ENCODE results near the gene BTRC.

The BTRC gene

DNA sequence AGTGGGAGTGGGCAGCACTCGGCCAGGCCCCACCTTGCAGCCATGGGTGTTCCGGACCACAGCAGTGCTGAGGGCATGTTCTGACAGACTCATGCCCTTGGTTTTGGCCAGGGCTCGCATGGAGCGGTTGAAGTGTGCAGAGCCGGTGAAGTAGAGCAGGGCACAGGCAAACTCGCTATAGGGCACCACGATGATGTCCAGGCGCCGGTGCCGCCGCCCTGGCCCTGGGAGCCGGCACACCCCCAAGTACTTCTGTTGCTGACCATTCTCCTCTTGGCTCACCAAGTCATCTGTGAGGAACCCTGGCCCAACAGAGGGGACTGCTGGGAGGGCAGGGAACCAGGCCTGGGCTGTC is 225.5 kb downstream of the BTRC start:
- no peak overlapping the region for H3K27ac ChIP-seq (ENCODE audit: low read depth, low read length)

DNA sequence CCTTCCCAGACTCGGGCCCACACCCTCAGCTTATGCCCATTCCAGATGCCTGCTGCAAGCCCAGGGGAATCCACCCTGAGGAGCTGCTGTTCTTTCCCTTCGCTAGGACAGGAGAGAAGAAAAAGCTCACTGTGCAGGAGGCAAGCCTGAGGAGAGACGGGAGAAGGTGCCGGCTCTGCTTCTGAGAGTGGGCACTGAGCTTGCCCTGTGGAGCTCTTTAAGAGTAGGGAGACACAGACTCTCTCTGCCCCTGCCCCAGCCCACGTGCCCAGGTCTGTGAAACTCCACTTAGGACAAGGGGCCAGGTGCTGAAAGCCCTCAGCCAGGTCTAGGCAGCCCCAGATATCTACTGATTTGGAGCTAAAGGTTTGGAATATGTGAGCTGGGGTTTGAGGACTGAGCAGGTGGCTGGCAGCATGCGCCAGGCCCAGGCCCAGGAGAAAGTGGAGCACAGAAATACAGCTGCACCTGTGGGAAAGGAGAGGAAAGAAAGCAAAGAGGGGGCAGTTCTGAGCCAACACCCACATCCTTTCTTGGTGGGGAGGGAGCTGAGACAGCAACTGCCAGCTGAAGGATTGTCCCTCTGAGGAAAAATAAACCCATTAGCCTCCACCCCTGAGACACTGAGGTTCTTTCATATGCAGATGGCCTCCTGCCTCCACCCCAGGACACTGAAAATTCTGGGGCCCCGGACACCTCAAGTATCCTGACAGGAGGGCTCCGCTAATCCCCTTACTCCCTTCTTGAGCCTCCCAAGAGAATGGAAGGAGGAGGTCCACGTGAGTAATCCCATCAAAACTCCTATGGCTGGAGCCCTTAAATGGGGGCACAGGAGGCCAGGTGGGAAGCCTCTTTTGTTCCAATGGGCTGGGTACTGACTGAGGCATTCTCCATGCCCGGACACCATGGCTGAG is 226.8 kb downstream of the BTRC start:
- H3K9me3 ChIP-seq (ENCODE audit: insufficient read depth, low read length) = no peaks in the 10 kb centered on the region
- no peaks in the 10 kb centered on the region for H3F3A ChIP-seq (ENCODE audit: insufficient read depth)
- no peak overlapping the region for H3K27ac ChIP-seq (ENCODE audit: low read depth, low read length)
- H3K9ac ChIP-seq (ENCODE audit: low read length) = no peak overlapping the region
- H3K4me3 ChIP-seq (ENCODE audit: insufficient read depth, low read length, poor library complexity, severe bottlenecking) = no peak overlapping the region
- no peaks in the 10 kb centered on the region for H3K9me2 ChIP-seq (replicated peaks; ENCODE audit: insufficient read depth, low read length)
- TF ChIP-seq, protein P1, sequence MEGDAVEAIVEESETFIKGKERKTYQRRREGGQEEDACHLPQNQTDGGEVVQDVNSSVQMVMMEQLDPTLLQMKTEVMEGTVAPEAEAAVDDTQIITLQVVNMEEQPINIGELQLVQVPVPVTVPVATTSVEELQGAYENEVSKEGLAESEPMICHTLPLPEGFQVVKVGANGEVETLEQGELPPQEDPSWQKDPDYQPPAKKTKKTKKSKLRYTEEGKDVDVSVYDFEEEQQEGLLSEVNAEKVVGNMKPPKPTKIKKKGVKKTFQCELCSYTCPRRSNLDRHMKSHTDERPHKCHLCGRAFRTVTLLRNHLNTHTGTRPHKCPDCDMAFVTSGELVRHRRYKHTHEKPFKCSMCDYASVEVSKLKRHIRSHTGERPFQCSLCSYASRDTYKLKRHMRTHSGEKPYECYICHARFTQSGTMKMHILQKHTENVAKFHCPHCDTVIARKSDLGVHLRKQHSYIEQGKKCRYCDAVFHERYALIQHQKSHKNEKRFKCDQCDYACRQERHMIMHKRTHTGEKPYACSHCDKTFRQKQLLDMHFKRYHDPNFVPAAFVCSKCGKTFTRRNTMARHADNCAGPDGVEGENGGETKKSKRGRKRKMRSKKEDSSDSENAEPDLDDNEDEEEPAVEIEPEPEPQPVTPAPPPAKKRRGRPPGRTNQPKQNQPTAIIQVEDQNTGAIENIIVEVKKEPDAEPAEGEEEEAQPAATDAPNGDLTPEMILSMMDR (IDR thresholded peaks at IDR 0.05; ENCODE audit: insufficient read depth, low read length, poor library complexity, severe bottlenecking) = no peak
- TF ChIP-seq EZH2phosphoT487 (conservative IDR thresholded peaks at IDR 0.05; ENCODE audit: low read length) = no peak
- no peaks in the 10 kb centered on the region for H3K27me3 ChIP-seq (ENCODE audit: low read length)
- H2AFZ ChIP-seq (ENCODE audit: low read depth, low read length, severe bottlenecking) = no peak overlapping the region
- H4K20me1 ChIP-seq (ENCODE audit: low read depth, low read length) = no peaks in the 10 kb centered on the region
- H3K79me2 ChIP-seq (ENCODE audit: insufficient read depth, low read length) = no peaks in the 10 kb centered on the region
- H3K36me3 ChIP-seq (ENCODE audit: low read length) = no peaks in the 10 kb centered on the region
- no peak overlapping the region for H3K4me2 ChIP-seq (ENCODE audit: low read depth, low read length, poor library complexity, severe bottlenecking)

More for the DNA sequence above, 225.5 kb downstream of the BTRC start:
- Histone ChIP-seq H3K9ac (ENCODE audit: low read length) (no peak overlapping the region), H3K79me2 (ENCODE audit: insufficient read depth, low read length) (no peaks in the 10 kb centered on the region), H3K4me3 (ENCODE audit: insufficient read depth, low read length, poor library complexity, severe bottlenecking) (no peak overlapping the region), H4K20me1 (ENCODE audit: low read depth, low read length) (no peaks in the 10 kb centered on the region), H2AFZ (ENCODE audit: low read depth, low read length, severe bottlenecking) (no peak overlapping the region), H3K36me3 (ENCODE audit: low read length) (no peaks in the 10 kb centered on the region), H3F3A (ENCODE audit: insufficient read depth) (no peaks in the 10 kb centered on the region), H3K9me2 (replicated peaks; ENCODE audit: insufficient read depth, low read length) (no peaks in the 10 kb centered on the region), H3K9me3 (ENCODE audit: insufficient read depth, low read length) (no peaks in the 10 kb centered on the region), H3K4me2 (ENCODE audit: low read depth, low read length, poor library complexity, severe bottlenecking) (no peak overlapping the region), H3K27me3 (ENCODE audit: low read length) (no peaks in the 10 kb centered on the region)
- TF ChIP-seq, protein P1 (IDR thresholded peaks at IDR 0.05; ENCODE audit: insufficient read depth, low read length, poor library complexity, severe bottlenecking) = no peak

DNA sequence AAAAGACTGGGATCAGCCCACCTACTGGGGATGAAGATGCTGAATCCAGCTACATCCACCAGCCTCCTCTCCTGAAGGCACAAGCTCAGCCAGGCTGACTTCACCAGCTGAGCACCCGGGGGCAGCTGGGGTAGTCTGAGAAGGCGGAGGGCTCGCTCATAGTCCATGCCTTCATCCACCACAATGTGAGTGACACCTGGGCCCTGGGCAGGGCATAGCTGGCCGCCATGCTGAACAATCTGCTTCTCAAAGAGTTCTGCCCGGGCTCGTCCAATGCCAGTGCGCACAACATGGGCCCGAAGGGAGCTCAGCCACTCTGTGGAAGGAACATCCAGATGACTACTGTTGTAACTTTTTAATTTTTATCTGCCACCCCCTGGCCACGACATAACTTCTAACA is 231.9 kb downstream of the BTRC start:
- TF ChIP-seq, protein P1 (IDR thresholded peaks at IDR 0.05; ENCODE audit: insufficient read depth, low read length, poor library complexity, severe bottlenecking) = no peak
- TF ChIP-seq EZH2phosphoT487 (conservative IDR thresholded peaks at IDR 0.05; ENCODE audit: low read length) = no peak
- no peaks in the 10 kb centered on the region for H3K27me3 ChIP-seq (ENCODE audit: low read length)
- no peaks in the 10 kb centered on the region for H3K36me3 ChIP-seq (ENCODE audit: low read length)
- no peaks in the 10 kb centered on the region for H3K9me3 ChIP-seq (ENCODE audit: insufficient read depth, low read length)
- no peaks in the 10 kb centered on the region for H3F3A ChIP-seq (ENCODE audit: insufficient read depth)
- no peak overlapping the region for H2AFZ ChIP-seq (ENCODE audit: low read depth, low read length, severe bottlenecking)
- H4K20me1 ChIP-seq (ENCODE audit: low read depth, low read length) = no peaks in the 10 kb centered on the region
- no peaks in the 10 kb centered on the region for H3K79me2 ChIP-seq (ENCODE audit: insufficient read depth, low read length)
- H3K27ac ChIP-seq (ENCODE audit: low read depth, low read length) = no peak overlapping the region
- no peak overlapping the region for H3K4me2 ChIP-seq (ENCODE audit: low read depth, low read length, poor library complexity, severe bottlenecking)
- H3K9ac ChIP-seq (ENCODE audit: low read length) = no peak overlapping the region
- H3K4me3 ChIP-seq (ENCODE audit: insufficient read depth, low read length, poor library complexity, severe bottlenecking) = no peak overlapping the region
- H3K9me2 ChIP-seq (replicated peaks; ENCODE audit: insufficient read depth, low read length) = no peaks in the 10 kb centered on the region
